Retinal pigment epithelial cell (primary cell): Measurements from ENCODE around the gene SETD1B.

ENCODE experiments used
- DNase-seq: peaks from one replicate; pipeline ENCODE4 v3.0.0-alpha.2; 2010; ENCODE audit warnings: low read depth
- H3K4me3 ChIP-seq: 2 replicates; pipeline ENCODE4 v1.5.1; 2011; ENCODE audit warnings: mild to moderate bottlenecking, low read length, control low read depth, moderate library complexity
- CTCF ChIP-seq: conservative IDR thresholded peaks from 2 replicates; pipeline ENCODE4 v1.5.1; 2011; ENCODE audit warnings: low read depth, low read length, control low read depth, inconsistent platforms

SETD1B gene

GRCh38 chr12:121780429-121780828 lies 23.4 kb upstream of the SETD1B start:
- no peak for TF ChIP-seq CTCF
- DNase-seq: no peak
- no peak overlapping the region for H3K4me3 ChIP-seq

GRCh38 chr12:121781484-121781997 lies 22.3 kb upstream of the SETD1B start:
- no peak for TF ChIP-seq CTCF
- DNase-seq: no peak
- H3K4me3 ChIP-seq: no peak overlapping the region

GRCh38 chr12:121781998-121782979 lies 21.5 kb upstream of the SETD1B start:
- TF ChIP-seq CTCF: no peak
- no peak for DNase-seq

GRCh38 chr12:121783766-121784165 lies 20.0 kb upstream of the SETD1B start:
- no peak for TF ChIP-seq CTCF
- no peak for DNase-seq

More at GRCh38 chr12:121781998-121782979, 21.5 kb upstream of the SETD1B start:
- H3K4me3 ChIP-seq: no peak overlapping the region

GRCh38 chr12:121784460-121784859 lies 19.3 kb upstream of the SETD1B start:
- H3K4me3 ChIP-seq: no peak overlapping the region
- DNase-seq: no peak
- no peak for TF ChIP-seq CTCF

More at GRCh38 chr12:121783766-121784165, 20.0 kb upstream of the SETD1B start:
- no peak overlapping the region for H3K4me3 ChIP-seq

GRCh38 chr12:121786440-121786825 lies 17.4 kb upstream of the SETD1B start:
- no peak overlapping the region for H3K4me3 ChIP-seq
- no peak for TF ChIP-seq CTCF
- DNase-seq: no peak
